GM21447 (cell line): Measurements from ENCODE around the gene GPR107.

Source experiments
- ATAC-seq: cut with Tn5 transposase; IDR thresholded peaks from one replicate; pipeline ENCODE4 v1.9.1; 2021; ENCODE audit not compliant: unreplicated experiment

The GPR107 gene

DNA sequence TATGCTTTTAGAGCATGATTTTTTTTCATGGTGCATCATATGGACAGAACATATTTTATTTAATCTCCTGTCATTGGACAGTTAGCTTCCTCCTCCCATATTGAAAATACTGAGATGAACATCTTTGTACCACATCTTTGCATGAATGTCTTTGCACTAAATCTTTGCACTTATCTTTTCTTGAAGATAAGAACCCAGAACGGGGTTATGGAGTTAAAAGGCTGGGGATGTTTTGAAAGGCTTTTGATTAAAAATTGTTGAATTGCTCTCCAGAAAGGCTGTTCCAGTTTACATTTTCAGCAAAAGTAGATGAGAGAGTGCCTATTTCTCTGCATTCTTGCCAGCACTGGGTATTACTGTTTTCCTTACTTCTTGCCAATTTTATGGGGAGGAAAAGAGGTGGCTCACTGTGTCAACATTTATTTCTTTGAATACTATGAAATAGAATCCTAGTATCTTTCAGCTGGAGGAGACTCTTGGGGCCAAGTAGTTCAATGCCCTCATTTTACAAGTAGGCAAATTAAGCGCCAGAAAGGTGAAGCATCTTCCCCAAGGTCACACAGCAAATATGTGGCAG lies 125.7 kb downstream of the GPR107 start:
- ATAC-seq = no peak

DNA sequence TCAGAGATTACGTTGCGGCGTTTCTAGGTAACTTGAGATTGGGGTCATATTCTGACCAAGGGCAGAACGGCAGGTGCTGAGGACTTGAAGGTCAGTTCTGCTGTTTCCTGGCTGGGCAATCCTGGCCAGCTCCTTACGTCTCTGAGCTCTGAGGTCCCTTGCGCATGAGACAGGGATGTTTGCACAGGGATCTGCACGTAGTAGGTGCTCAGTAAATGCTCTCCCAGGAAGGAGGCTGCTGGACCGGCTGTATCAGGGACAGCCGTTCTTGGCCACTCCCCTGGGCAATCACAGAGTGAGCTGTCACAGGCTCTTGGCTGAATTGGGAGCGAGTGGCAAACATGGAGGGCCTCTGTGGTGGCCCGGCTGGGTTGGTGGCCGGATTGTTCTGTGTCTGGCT lies 126.8 kb downstream of the GPR107 start:
- no peak for ATAC-seq

DNA sequence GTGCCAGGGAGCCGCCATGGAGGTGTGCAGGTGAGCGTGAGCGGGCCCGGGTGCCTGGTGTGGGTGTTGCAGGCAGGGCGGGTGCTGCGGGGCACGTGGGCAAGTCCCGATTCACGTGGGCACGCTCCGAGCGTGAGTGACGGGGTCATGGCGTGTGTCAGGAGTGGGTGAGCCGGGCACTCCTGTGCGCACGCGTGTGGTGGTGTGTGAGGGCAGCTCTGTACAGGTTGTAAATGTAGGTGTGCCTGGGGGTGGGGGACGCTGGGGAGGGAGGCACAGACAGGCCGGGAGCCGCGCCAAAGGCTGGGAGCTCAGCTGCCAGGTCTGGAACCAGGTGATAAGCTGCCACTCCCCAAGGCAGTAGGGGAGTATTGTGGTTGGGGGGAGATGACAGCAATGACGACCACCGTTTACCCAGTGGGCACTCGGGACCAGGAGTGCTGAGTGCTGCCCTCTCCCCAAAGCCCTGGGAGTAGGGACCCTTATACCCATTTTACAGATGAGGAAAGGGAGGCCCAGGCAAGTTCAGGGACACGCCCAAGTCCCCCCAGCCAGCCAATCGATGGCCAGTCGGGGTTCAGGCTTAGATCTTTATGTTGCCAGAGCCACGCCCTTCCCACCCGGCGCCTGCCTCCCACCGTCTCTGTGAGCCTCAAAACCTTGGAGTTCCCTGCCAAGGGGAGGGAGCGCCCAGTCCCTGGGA lies 128.1 kb downstream of the GPR107 start:
- ATAC-seq = no peak

DNA sequence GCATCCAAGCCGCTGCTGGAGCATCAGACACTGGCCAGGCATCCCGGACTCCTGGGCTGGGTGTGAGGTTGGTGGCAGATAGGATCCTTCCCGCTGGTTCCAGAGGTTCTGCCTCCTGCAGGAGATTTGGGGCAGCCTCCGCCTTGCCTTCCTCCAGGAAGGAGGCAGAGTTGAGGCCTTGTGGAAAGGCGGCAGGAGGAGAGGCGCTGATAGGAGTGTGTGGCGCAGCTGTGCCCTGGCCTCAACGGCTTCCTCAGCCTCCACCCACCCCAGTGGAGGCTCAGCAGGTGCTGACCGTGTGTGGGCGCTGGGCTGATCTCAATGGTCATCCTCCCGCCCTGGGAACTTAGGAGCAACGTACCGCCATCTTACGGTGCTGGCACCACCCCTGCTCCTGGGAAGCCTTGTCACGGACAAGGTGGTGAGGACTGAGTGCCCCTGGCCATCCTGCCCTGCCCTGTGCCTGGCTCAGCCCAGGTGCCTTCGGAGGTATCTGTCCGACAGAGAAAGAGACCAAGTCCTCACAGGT lies 128.7 kb downstream of the GPR107 start:
- no peak for ATAC-seq

DNA sequence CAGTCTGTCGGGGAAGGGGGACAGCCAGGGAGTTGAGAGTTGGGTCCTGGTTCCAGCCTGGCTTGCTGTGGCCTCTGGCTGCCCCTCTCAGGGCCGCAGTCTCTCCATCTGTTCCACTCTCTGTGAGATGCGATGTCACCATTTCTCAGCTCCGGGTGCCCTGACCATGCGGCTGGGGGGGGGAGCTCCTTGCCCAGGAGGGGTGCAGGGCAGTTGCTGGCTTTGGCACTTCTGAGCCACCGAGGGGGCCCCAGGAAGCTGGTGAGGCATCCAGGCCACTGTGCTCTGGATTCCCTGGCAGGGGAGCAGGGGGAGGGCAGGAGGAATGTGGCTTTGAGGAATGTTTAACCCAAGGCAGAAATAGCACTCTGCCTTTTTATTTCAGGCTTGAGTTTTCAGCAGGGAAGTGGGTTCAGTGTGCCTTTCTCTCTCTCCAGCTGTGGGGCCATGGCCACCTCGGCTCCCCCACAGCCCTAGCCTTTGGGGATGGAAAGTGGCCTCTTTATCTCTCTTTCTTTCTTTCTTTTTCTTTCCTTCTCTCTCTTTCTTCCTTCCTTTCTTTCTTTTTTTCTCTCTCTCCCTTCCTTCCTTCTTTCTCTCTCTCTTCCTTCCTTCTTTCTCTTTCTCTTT lies 129.5 kb downstream of the GPR107 start:
- ATAC-seq = no peak

DNA sequence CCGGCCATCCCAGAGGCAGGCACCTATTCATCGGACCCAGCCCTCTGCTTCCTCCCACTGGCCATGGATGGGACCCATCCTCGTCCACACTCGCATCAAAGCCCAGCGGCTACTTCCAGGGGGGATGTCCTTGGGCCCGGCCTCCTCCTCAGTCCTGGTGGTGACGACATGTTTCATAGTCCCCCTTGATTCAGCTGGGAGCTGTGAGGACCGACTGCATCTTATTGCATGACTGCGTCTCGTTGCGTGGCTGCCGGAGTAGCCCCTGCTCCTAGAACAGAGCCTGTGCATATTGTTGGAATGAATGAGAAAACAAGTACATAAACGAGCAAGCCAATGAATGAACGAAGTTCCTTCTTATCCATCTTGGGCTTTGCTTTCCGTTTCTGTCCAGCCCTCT lies 131.3 kb downstream of the GPR107 start:
- no peak for ATAC-seq

DNA sequence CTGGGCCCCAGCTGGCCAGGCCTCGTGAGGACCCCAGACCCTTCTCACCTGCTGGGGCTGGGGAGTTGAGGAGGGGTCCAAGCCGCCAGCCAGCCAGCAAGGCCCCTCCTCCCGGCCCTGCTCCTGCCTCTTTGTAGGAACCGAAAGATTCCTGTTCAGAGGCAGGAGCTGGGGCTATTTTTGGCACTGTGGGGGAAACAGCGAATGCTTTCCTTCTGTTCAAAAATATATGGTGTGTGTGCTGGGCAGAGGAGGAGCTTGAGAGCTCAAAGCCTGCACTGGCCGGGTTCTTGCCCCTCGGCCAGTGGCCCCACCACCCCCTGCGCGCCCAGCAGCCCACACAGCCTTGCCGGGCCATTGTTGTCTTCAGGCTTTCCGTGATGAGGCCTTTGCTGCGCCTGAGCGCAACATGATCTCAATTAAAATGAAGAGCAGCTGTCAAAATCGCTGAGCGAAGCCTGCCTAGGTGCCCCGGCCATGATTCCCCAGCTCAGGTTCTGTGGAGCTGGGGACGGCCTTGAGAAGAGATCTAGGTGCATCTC lies 131.9 kb downstream of the GPR107 start:
- ATAC-seq = no peak

DNA sequence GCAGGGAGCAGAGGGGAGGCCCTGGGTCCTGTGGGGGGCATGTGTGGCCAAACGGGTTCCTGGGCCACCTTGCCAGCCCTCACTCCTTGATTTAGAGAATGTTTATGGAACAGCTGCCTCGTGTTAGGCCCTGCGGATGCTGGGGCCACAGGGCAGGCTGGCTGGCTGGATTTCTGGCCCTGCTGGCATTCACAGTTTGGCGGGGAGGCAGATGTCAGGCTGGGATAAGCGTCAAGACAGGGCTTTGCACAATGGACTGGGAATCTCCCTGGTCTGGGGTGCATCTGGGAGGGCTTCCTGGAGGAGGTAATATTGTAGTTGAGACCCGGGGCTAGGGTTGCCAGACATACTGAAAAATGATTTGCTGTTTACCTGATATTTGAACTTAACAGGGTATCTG lies 132.3 kb downstream of the GPR107 start:
- ATAC-seq = no peak

DNA sequence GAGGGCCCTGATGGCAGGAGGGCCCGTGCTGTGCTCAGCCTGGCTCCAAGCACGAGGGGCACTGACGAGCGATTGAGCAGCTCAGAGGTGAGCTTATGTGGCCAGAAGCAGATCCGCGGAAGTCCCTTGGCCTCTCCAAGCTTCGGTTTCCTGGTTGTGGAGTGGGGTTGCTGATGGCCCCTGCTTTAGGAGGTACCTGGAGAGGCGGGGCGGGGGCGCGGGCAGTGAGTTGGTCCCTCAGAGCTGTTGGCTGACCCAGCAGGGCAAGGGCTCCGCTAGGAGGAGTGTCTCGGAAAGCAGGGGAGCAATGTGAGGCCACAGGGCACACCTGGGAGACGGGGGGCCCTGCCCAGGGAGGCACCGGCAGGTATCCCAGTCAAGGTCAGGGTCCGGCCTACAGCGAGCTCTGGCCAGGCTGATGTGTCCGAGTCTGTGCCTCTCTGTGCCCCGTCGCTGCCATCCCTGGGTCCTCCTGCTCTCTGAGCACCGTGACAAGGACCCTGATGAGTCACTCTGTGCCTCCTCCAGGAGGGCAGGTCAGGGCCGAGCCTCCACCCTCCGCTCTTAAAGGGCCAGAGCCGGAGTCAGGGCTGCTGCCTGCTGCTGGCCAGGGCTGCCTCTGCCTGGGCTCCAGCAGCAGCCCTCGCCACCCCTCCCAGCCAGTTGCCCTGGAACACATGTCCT lies 133.3 kb downstream of the GPR107 start:
- no peak for ATAC-seq

DNA sequence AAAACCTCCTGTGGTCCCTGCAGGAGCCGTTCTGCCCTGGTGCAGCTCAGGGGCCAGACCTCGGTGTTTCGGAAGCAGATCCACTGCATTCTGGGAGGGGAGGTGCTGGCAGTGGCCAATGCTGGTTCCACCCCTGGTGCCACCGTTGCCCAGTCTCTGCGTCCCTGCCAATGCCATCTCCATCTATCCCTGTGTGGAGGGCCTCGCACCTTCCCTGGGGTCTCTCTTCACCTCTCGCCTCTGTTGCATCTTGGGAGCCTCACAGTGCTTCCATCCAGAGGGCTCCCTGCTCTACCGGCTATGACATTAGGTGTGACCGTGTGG lies 133.8 kb downstream of the GPR107 start:
- ATAC-seq = no peak

DNA sequence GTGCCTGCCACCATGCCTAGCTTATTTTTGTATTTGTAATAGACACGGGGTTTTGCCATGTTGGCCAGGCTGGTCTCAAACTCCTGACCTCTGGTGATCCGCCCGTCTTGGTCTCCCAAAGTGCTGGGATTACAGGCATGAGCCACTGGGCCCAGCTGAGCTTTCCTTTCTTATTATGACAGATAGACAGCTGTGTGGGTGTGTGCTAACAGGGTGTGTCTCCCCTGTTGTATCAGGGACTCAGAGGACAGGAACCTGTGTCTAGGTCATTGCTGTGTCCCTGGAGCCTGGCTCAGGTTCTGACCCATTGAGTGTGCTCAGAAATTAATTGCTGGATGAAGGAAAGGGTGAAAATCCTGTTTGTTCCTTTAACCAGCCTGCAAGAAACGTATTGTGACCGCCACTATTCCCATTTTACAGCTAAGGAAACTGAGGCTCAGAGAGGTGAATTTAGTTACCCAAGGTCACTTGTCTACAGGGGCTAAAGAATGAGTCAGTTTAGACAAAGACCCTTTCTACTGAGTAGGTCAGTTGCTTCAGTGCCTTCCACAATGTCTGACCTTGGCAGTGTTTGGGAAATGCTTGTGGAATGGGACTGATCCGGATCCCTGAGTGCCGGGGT lies 135.3 kb downstream of the GPR107 start:
- ATAC-seq = no peak
